Uterus (tissue), 4 donors: ENCODE data around the gene CMBL. TPM values are rescaled to one million over a fixed set of nuclear protein-coding genes. Genes with fewer than 3 reads are reported as not detected.

Source experiments
- DNase-seq, 2 donors: peaks; one replicate each; pipeline ENCODE4 v3.0.0-alpha.2; 2019 to 2020
- H3K27ac ChIP-seq, 2 donors: fragments of 200-600 bp; sonication (generic); 1 replicate in 1 of 2; 2 replicates in 1 of 2; pipeline ENCODE4 v1.5.1; 2016 to 2018
- H3K27me3 ChIP-seq, 2 donors: fragments of 200-600 bp; sonication (generic); one replicate each; pipeline ENCODE4 v1.5.1; 2018 to 2019; ENCODE audit warnings: control low read depth in 1 of 2
- H3K36me3 ChIP-seq, 2 donors: fragments of 200-600 bp; sonication (generic); one replicate each; pipeline ENCODE4 v1.5.1; 2019; ENCODE audit warnings: control low read depth in 1 of 2
- H3K4me1 ChIP-seq, 2 donors: fragments of 200-600 bp; sonication (generic); one replicate each; pipeline ENCODE4 v1.5.1; 2018 to 2019; ENCODE audit warnings: control low read depth in 1 of 2
- H3K4me3 ChIP-seq, 2 donors: fragments of 200-600 bp; sonication (generic); 1 replicate in 1 of 2; 2 replicates in 1 of 2; pipeline ENCODE4 v1.5.1; 2018 to 2019; ENCODE audit warnings: mild to moderate bottlenecking in 1 of 2
- H3K9me3 ChIP-seq, 2 donors: fragments of 200-600 bp; sonication (generic); one replicate each; pipeline ENCODE4 v1.5.1; 2019; ENCODE audit warnings: control low read depth in 1 of 2
- POLR2A ChIP-seq, 2 donors: fragments of 450-650 bp; IDR thresholded peaks; one replicate each; pipeline ENCODE4 v1.6.1; 2016; ENCODE audit warnings: antibody characterized with exemption in 2 of 2, mild to moderate bottlenecking in 1 of 2, moderate library complexity in 1 of 2
- intact Hi-C: fragments of 100-400 bp; cut with DNase I; formaldehyde crosslinking; loops from one replicate; pipeline ENCODE4 v1.15.1; 2023; ENCODE audit warnings: low total_unique reads
- total RNA-seq, 4 donors: library from RNA; depleted of rRNA in 3 of 4; stranded (reverse); fragments of >200 nt in 3 of 4; gene quantifications; one replicate each; pipeline versions ENCODE4 v1.1.0 to v1.2.4, GENCODE V29; 2014 to 2023
- TF ChIP-seq, protein P1 (sequence below), 4 experiments: fragments of 200-600 bp in 2 of 4; fragments of 450-650 bp in 2 of 4; sonication (generic) in 2 of 4; IDR thresholded peaks; one replicate each; pipeline ENCODE4 v1.5.1; 2016 to 2019; ENCODE audit warnings: antibody characterized with exemption in 4 of 4, mild to moderate bottlenecking in 2 of 4, moderate library complexity in 1 of 4
- donor health status: DM: yes; HTN: yes; CAD: no.

Gene CMBL
- total RNA-seq, 4 donors from 2014 or later = 1.5 to 20.3 (median 9.1) TPM

DNA sequence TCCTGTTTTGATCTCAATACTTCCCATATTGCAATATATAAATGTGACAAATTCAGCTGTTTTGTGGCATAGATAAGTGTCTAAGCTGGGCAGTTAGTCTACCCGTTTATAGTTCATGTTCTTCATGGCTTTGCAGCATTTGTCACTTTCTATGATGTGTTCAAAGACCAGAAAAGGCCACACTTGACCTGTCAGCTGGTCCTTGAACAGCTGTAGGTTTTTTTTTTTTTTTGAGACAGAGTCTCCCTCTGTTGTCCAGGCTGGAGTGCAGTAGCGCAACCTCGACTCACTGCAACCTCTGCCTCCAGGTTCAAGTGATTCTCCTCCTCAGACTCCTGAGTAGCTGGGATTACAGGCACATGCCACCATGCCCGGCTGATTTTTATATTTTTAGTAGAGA, 28.4 kb downstream of the CMBL start:
- intact Hi-C loops = no loop called here
- DNase-seq = no peak
- Histone ChIP-seq H3K4me1 (no peaks in the 10 kb centered on the region), H3K27ac (no peak overlapping the region), H3K9me3 (no peaks in the 10 kb centered on the region), H3K36me3 (peaks cover 0 to 2% of the 10 kb centered on the region in 2 donors), H3K27me3 (no peaks in the 10 kb centered on the region), H3K4me3 (no peak overlapping the region)
- TF ChIP-seq, protein P1, sequence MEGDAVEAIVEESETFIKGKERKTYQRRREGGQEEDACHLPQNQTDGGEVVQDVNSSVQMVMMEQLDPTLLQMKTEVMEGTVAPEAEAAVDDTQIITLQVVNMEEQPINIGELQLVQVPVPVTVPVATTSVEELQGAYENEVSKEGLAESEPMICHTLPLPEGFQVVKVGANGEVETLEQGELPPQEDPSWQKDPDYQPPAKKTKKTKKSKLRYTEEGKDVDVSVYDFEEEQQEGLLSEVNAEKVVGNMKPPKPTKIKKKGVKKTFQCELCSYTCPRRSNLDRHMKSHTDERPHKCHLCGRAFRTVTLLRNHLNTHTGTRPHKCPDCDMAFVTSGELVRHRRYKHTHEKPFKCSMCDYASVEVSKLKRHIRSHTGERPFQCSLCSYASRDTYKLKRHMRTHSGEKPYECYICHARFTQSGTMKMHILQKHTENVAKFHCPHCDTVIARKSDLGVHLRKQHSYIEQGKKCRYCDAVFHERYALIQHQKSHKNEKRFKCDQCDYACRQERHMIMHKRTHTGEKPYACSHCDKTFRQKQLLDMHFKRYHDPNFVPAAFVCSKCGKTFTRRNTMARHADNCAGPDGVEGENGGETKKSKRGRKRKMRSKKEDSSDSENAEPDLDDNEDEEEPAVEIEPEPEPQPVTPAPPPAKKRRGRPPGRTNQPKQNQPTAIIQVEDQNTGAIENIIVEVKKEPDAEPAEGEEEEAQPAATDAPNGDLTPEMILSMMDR (IDR thresholded peaks at IDR 0.05) = no peak

DNA sequence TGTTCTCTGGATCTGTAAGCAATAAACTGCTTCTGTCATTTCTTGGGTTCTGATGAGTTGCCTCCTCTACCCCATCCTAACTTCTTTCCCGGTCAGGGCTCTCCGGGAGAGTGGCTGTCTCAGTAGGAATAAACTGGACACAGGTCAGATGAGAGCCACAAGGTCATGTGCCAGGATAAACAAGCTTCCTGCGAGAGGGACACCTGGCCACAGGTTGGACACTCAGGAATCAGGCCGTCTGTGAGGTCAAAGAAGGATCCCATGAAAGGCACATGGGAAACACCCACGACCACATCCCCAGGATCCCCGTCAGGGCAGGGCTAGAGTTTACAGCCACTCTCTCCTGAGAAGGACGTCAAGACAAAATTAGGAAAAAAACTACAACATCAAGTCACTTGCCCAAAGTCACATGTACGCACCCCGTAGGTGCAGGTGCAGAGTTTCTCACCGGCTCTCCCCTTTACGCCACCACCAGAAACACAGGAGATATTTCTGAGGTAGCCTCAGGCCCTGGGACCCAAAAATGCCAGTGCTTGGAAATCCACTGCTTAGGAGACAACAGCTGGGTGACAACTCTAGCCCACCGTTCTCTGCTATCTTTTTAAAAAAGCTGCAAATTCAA, 28.9 kb downstream of the CMBL start:
- Histone ChIP-seq H3K9me3 (no peaks in the 10 kb centered on the region), H3K4me1 (no peaks in the 10 kb centered on the region), H3K27me3 (no peaks in the 10 kb centered on the region), H3K27ac (no peak overlapping the region), H3K36me3 (peaks cover 0 to 2% of the 10 kb centered on the region in 2 donors), H3K4me3 (no peak overlapping the region)
- no peak for DNase-seq
- intact Hi-C loops = no loop called here
- TF ChIP-seq, protein P1 (IDR thresholded peaks at IDR 0.05) = no peak
- TF ChIP-seq POLR2A (IDR thresholded peaks at IDR 0.05) = no peak

DNA sequence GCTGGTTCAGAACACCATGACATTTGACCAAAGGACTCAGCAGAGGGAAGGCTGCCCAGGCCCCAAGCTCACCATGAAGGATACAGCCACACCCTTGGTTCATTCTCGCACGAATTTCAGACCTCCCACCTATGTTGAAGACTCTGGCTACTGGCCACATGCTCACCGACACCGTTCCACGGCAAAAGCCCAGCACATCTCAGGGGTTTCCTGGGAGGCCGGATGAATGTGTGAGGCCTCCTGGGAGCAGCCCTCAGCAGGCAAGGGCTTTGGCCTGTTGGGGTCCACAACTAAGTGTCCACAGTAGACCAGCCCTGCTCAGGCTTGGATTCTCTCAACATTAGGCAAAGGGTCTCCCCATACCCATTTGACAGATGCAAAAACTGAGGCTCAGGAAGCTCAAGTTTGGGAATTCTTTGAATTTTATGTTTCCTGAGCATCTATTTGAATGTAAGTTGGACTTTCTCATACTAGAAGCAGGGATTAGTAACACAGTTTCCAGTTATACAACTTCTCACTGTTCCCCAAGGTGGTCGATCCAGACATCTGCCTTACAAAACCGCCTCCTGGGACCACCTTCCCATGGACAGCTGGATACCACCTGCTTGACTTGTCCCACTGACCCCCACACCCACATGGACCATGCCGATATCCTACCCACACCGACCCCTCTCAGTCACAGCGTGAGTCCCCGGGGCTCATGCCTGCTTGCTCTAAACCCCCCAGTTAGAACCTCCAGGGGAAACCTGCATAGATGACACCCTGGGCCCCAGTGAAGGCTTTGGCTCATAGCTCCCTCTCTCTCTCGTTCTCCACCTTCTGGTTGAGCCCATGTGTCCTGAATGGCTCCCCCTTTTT, 29.7 kb downstream of the CMBL start:
- DNase-seq = no peak
- Histone ChIP-seq H3K27me3 (no peaks in the 10 kb centered on the region), H3K27ac (no peak overlapping the region), H3K4me3 (no peak overlapping the region), H3K9me3 (no peaks in the 10 kb centered on the region), H3K4me1 (no peaks in the 10 kb centered on the region), H3K36me3 (peaks cover 0 to 2% of the 10 kb centered on the region in 2 donors)
- TF ChIP-seq, protein P1 (IDR thresholded peaks at IDR 0.05) = no peak
- no peak for TF ChIP-seq POLR2A (IDR thresholded peaks at IDR 0.05)
- intact Hi-C loops = no loop called here

DNA sequence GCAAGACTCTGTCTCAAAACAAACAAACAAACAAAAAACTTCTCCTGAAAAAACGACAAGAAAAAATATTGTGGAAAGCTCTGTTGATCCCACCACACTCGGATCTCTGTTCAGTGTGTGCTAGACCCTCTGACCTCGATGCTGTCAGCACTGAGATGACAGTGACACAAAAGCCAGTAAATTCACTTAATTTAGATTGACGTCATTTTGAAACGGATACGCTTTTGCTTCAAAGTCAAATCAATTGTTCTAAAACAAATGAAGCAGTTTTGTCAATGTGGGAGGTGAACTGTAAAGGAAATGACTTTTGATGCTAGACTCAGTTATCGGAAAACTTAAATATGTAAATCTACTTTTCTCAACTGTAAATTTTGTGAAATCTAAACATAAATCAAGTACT, 31.0 kb downstream of the CMBL start:
- H3K9me3 ChIP-seq = no peaks in the 10 kb centered on the region
- no peak overlapping the region for H3K4me3 ChIP-seq
- intact Hi-C loops = no loop called here
- H3K27ac ChIP-seq = no peak overlapping the region
- peaks cover 0 to 2% of the 10 kb centered on the region in 2 donors for H3K36me3 ChIP-seq
- no peak for DNase-seq
- H3K4me1 ChIP-seq = no peaks in the 10 kb centered on the region
- H3K27me3 ChIP-seq = no peaks in the 10 kb centered on the region
- TF ChIP-seq, protein P1 (IDR thresholded peaks at IDR 0.05) = no peak
- no peak for TF ChIP-seq POLR2A (IDR thresholded peaks at IDR 0.05)

GRCh38 chr5:10275991-10276390, 31.7 kb downstream of the CMBL start:
- Histone ChIP-seq H3K27ac (no peak overlapping the region), H3K4me3 (no peak overlapping the region), H3K9me3 (no peaks in the 10 kb centered on the region), H3K4me1 (no peaks in the 10 kb centered on the region), H3K27me3 (no peaks in the 10 kb centered on the region), H3K36me3 (peaks cover 0 to 2% of the 10 kb centered on the region in 2 donors)
- intact Hi-C loops = no loop called here
- DNase-seq = no peak
- TF ChIP-seq, protein P1 (IDR thresholded peaks at IDR 0.05) = no peak
- no peak for TF ChIP-seq POLR2A (IDR thresholded peaks at IDR 0.05)
